ENCODE results near the gene GPC6.

- TF ChIP-seq CTCF (IDR thresholded peaks at IDR 0.05; ENCODE audit: low read length) (no peak), EZH2 (IDR thresholded peaks at IDR 0.05; ENCODE audit: borderline replicate concordance, low read length) (no peak)
Observed at GRCh38 chr13:93966267-93966936, 739.8 kb downstream of the GPC6 start.

All from OCI-LY1 (cell line).